Loucy (cell line): Measurements from ENCODE around the gene TTC13.

Experiments
- H2AFZ ChIP-seq: fragments of 200-600 bp; sonication (generic); 2 replicates; pipeline ENCODE4 v1.6.0; 2016; ENCODE audit warnings: antibody characterized with exemption, mild to moderate bottlenecking, low read length, moderate library complexity
- H3F3A ChIP-seq: fragments of 200-600 bp; 2 replicates; pipeline ENCODE4 v1.6.0; 2016; ENCODE audit warnings: antibody characterized with exemption, low read depth, mild to moderate bottlenecking
- H3K27me3 ChIP-seq: fragments of 200-600 bp; sonication (generic); 2 replicates; pipeline ENCODE4 v1.6.1; 2014; ENCODE audit warnings: low read length, mild to moderate bottlenecking; ENCODE audit not compliant: insufficient read depth, poor library complexity, severe bottlenecking
- H3K36me3 ChIP-seq: fragments of 200-600 bp; sonication (generic); 2 replicates; pipeline ENCODE4 v1.6.1; 2016; ENCODE audit warnings: low read length; ENCODE audit not compliant: insufficient read depth
- H3K4me1 ChIP-seq: fragments of 200-600 bp; sonication (generic); 2 replicates; pipeline ENCODE4 v1.5.1; 2014; ENCODE audit warnings: low read length, mild to moderate bottlenecking; ENCODE audit not compliant: insufficient read depth, poor library complexity, severe bottlenecking
- H3K4me2 ChIP-seq: fragments of 200-600 bp; sonication (generic); 2 replicates; pipeline ENCODE4 v1.6.0; 2014; ENCODE audit warnings: antibody characterized with exemption, low read length, low read depth, mild to moderate bottlenecking; ENCODE audit not compliant: poor library complexity, severe bottlenecking
- H3K4me3 ChIP-seq: fragments of 200-600 bp; sonication (generic); 2 replicates; pipeline ENCODE4 v1.5.1; 2014; ENCODE audit warnings: low read length, mild to moderate bottlenecking, mixed read lengths; ENCODE audit not compliant: poor library complexity, severe bottlenecking
- H3K79me2 ChIP-seq: fragments of 200-600 bp; sonication (generic); 2 replicates; pipeline ENCODE4 v1.6.1; 2014; ENCODE audit warnings: low read length; ENCODE audit not compliant: insufficient read depth
- H3K9ac ChIP-seq: fragments of 200-600 bp; sonication (generic); 2 replicates; pipeline ENCODE4 v1.6.0; 2014; ENCODE audit warnings: mild to moderate bottlenecking, low read depth, low read length, moderate library complexity; ENCODE audit not compliant: poor library complexity, severe bottlenecking
- H3K9me2 ChIP-seq: fragments of 200-600 bp; sonication (generic); replicated peaks from 2 replicates; pipeline ENCODE4 v1.6.1; 2016; ENCODE audit warnings: low read depth, low read length, mixed read lengths
- H3K9me3 ChIP-seq: fragments of 200-600 bp; sonication (generic); 2 replicates; pipeline ENCODE4 v1.6.1; 2014; ENCODE audit warnings: mild to moderate bottlenecking, antibody characterized with exemption, low read length, low read depth; ENCODE audit not compliant: insufficient read depth
- H4K20me1 ChIP-seq: fragments of 200-600 bp; sonication (generic); 2 replicates; pipeline ENCODE4 v1.6.0; 2014; ENCODE audit warnings: antibody characterized with exemption, low read length, mild to moderate bottlenecking; ENCODE audit not compliant: insufficient read depth, poor library complexity, severe bottlenecking
- CTCF ChIP-seq: fragments of 200-600 bp; sonication (generic); conservative IDR thresholded peaks from 2 replicates; pipeline ENCODE4 v1.5.1; 2014; ENCODE audit warnings: mild to moderate bottlenecking, antibody characterized with exemption, low read length
- EZH2phosphoT487 ChIP-seq: fragments of 200-600 bp; IDR thresholded peaks from 2 replicates; pipeline ENCODE4 v1.6.1; 2018; ENCODE audit warnings: antibody characterized with exemption, mild to moderate bottlenecking, moderate library complexity, borderline replicate concordance

The TTC13 gene

GRCh38 chr1:230876660-230877059 lies 102.0 kb downstream of the TTC13 start:
- Histone ChIP-seq H3K4me2 (no peak overlapping the region), H3K36me3 (no peaks in the 10 kb centered on the region), H2AFZ (no peak overlapping the region)

DNA sequence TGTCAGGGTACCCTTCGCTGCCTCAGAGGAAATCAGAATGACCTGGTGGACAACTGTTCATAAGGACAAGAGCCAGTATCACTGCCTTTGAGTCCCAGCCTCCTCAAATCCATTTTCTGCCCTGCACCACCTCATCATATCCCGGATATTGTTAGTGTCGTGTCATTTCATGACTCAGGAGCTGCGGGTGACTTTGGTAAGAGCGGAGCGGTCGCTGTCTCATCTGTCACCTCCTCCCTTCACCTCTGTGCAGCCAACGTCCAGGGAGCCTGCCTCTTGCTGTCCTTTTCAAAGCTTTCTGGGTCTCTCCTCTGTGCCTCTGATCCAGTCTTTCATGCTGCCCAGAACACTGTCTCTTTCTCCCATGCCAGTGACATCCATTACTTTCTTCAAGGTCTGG lies 103.3 kb downstream of the TTC13 start:
- Histone ChIP-seq H3K4me3 (no peak overlapping the region), H2AFZ (no peak overlapping the region)

More at GRCh38 chr1:230876660-230877059, 102.0 kb downstream of the TTC13 start:
- H3K4me1 ChIP-seq, result no peaks in the 10 kb centered on the region
- H3K4me3 ChIP-seq, result no peak overlapping the region
- H3F3A ChIP-seq, result no peaks in the 10 kb centered on the region
- no peaks in the 10 kb centered on the region for H3K9me2 ChIP-seq
- no peaks in the 10 kb centered on the region for H3K27me3 ChIP-seq
- no peaks in the 10 kb centered on the region for H4K20me1 ChIP-seq
- H3K79me2 ChIP-seq, result no peaks in the 10 kb centered on the region
- TF ChIP-seq EZH2phosphoT487 (no peak), CTCF (no peak)
- H3K9me3 ChIP-seq, result no peaks in the 10 kb centered on the region
- H3K9ac ChIP-seq, result no peak overlapping the region

GRCh38 chr1:230870916-230871315 lies 107.7 kb downstream of the TTC13 start:
- Histone ChIP-seq H3K36me3 (no peaks in the 10 kb centered on the region), H3K4me1 (peaks cover 27% of the 10 kb centered on the region), H3K4me3 (no peak overlapping the region), H3K9me3 (no peaks in the 10 kb centered on the region), H3K4me2 (no peak overlapping the region), H3F3A (no peaks in the 10 kb centered on the region), H3K79me2 (peaks cover 23% of the 10 kb centered on the region), H3K9ac (no peak overlapping the region), H4K20me1 (peaks cover 16% of the 10 kb centered on the region), H2AFZ (no peak overlapping the region), H3K9me2 (no peaks in the 10 kb centered on the region), H3K27me3 (no peaks in the 10 kb centered on the region)
- TF ChIP-seq EZH2phosphoT487 (no peak), CTCF (no peak)

More for the DNA sequence above, 103.3 kb downstream of the TTC13 start:
- H3K27me3 ChIP-seq, result no peaks in the 10 kb centered on the region
- H3F3A ChIP-seq, result no peaks in the 10 kb centered on the region
- TF ChIP-seq EZH2phosphoT487, result no peak
- TF ChIP-seq CTCF, result no peak
- no peaks in the 10 kb centered on the region for H3K9me2 ChIP-seq
- H3K79me2 ChIP-seq, result no peaks in the 10 kb centered on the region
- H3K9me3 ChIP-seq, result no peaks in the 10 kb centered on the region
- H3K4me2 ChIP-seq, result no peak overlapping the region
- no peaks in the 10 kb centered on the region for H3K36me3 ChIP-seq
- no peak overlapping the region for H3K9ac ChIP-seq
- H3K4me1 ChIP-seq, result no peaks in the 10 kb centered on the region
- H4K20me1 ChIP-seq, result no peaks in the 10 kb centered on the region
